NCI-H82 treated with DMSO at 0.1 percent for 48 hours (cell line): ENCODE data around the gene ITGAE.
"Not testable (repeated sequence)": the region's sequence is repeated elsewhere in the genome, so short reads cannot be mapped to it uniquely, and the experiment has no call there.

Experiments used
- DNase-seq: peaks from one replicate; lab custom pipeline; 2025; ENCODE audit not compliant: unreplicated experiment; lab: John Stamatoyannopoulos, UW

ITGAE gene

DNA sequence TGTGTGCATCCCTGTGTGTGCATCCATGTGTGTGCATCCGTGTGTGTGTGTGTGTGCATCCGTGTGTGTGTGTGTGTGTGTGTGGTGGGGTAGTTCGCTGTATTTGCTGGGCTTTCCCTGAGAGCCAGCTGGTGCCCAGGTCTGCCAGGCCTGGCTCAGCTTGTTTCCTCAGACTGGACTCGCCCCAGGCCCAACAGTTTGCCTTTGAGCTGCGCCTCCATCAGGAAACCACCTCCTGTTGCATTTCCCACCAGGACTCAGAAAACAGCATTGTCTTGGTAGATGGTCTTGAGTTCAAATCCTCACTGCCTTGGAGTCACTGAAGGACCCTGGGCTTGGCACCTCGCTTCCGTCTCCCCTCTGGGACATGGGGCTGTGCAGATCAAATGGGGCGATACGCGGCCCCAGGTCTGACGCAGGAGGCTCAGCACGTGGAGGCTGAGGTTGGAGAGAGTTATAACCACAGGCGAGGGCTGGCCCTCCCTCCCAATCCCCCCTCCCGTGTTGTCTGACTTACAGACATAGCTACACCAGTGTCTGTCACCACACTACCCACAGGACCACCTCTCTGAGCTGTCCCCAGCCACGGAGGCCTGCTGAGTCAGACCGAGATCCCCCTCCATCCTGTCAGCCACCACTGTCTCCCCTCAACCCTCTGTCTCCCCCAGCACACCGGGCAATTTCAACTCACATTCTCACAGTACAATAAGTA, 4.7 kb downstream of the ITGAE start:
- DNase-seq, result no peak

DNA sequence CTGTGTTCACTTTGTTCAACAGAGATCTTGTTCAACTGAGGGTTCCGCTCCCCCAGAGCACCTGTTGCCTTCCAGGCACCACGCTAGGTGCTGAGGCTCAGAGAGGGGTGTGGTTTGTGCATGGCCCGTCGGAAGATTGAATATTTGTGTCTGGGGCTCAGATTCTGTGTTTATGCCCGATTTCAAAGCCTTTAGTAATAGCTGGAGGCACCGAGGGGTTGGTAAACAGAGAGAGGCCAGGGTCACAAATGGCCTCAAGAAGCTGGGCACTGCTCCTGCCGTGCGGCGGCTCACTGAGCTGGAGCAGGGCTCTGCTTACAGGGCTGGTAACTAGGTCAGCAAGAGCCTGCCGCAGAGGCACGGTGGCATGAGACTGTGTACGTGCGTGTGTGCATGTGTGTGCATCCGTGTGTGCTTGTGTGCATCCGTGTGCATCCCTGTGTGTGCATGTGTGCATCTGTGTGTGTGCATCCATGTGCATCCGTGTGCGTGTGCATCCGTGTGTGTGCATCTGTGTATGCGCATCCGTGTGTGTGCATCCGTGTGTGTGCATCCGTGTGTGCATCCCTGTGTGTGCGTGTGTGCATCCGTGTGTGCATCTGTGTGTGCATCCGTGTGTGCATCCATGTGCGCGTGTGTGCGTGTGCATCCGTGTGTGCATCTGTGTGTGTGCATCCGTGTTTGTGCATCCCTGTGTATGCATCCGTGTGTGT, 5.4 kb downstream of the ITGAE start:
- DNase-seq, result no peak

DNA sequence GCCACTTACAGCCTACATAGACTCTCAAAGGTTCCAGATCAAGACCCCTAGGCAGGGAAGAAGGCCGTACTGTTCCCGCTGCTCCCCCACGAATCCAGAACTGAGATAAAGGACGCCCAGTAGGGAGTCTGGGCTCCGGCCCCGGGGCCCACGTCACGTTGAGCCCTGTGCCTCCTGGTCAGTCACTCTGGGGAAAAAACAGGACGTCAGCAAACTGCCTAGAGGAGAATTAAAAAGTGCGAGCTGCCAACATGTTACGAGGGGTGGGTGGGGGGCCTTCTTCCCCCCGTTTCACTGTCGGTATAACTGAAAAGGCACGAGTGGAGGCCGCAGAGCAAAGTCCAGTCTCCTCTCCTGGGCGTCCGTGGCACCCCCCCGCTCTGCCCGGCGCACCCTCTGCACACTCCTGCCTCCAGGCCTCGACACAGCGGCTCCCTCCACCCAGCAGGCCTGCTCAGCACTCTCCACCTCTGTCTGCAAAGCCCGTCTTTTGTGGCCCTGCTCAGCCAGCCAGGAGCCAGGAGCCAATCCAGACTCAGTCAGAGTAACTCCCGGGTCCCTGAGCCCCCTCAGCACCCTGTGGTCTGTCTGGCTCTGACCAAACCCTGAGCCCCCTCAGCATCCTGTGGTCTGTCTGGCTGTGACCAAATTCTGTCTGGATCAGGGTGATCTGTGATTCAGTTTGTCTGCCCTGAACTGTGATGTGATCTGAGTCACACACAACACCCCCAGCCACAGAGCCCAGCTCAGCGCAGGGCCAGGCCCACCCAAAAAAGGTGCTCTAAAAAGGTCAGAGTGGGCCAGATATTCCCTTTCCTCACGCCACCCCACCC, 6.2 kb downstream of the ITGAE start:
- DNase-seq, result no peak

DNA sequence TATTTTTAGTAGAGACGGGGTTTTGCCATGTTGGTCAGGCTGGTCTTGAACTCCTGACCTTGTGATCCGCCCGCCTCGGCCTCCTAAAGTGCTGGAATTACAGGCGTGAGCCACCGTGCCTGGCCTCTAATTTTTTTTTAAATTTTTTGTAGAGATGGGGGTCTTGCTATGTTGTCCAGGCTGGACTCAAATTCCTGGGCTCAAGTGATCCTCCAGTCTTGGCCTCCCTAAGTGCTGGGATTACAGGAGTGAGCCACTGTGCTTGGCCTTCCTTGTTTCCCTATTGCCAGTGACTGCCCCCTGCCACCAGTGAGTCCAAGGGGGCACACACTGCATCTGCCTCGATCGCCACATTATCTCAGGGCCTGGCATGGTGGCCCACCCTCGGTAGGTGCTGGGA, 6.8 kb downstream of the ITGAE start:
- not testable (repeated sequence) for DNase-seq

DNA sequence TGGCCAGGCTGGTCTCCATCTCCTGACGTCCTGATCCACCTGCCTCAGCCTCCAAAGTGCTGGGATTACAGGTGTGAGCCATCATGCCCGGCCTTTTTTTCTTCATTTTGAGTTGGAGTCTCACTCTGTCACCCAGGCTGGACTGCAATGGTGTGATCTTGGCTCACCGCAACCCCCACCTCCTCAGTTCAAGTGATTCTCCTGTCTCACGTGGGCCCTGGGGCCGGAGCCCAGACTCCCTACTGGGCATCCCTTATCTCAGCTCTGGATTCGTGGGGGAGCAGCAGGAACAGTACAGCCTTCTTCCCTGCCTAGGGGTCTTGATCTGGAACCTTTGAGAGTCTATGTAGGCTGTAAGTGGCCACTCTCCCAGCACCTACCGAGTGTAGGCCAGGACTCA, 7.7 kb downstream of the ITGAE start:
- DNase-seq, result not testable (repeated sequence)

DNA sequence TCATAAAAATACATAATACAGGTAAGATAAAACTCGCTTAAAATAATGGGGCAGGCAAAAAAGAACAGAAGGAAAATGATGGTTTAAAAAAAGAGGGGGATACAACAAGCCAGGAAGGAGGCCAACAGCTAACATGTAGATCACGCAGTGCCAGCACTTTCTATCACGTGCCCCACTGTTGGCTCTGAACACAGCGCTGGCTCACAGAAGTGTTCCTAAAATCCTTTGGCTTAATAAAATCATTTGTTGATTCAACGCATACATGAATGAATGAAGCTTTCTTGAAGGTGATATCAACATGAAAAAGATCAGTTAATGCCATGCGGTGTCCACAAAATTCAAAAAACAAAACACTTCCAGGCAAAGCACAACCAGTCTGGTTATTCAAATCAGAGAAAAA, 8.5 kb downstream of the ITGAE start:
- DNase-seq, result no peak

DNA sequence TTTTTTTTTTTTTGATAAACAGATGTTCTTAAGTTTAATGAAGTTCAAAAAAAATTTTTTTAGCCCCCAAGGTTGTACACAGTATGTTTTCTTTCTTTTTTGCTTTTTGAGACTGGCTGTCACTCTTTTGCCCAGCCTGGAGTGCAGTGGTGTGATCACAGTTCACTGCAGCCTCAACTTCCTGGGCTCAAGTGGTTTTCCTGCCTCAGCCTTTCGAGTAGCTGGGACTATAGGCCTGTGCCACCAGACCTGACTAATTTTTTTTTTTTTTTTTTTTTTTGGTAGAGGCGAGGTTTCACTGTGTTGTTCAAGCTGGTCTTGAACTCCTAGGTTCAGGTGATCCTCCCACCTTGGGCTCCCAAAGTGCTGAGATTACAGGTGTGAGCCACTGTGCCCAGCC, 12.8 kb downstream of the ITGAE start:
- no peak for DNase-seq

DNA sequence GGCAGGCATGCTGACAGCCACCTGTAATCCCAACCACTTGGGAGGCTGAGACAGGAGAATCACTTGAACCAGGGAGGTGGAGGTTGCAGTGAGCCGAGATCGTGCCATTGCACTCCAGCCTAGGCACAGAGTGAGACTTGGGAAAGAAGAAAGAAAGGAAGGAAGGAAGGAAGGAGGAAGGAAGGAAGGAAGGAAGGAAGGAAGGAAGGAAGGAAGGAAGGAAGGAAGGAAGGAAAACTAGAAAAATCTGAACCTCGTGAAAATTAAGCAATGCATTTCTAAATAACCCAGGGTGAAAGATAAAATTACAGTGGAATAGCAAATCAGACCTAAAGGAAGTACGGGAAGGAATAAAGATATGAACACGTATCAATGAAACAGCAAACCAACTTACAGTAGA, 15.7 kb downstream of the ITGAE start:
- not testable (repeated sequence) for DNase-seq

DNA sequence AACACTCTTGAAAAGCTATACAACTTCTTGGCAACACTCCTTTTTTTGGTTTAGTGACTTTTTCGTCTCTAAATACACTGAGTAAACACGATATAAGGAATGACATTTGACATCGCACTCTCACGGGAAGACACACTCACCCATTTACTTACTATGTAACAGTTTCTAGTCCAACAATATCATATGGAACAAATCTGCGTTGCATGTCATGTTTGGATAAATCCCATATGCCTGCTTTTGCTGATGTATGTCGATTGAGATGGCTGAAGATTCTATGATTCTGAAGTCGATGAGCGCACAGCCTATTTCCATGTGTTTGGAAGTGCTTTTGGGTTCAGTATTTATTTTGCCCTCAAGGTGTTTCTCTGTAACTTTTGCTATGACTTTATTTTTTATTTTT, 18.2 kb downstream of the ITGAE start:
- no peak for DNase-seq

DNA sequence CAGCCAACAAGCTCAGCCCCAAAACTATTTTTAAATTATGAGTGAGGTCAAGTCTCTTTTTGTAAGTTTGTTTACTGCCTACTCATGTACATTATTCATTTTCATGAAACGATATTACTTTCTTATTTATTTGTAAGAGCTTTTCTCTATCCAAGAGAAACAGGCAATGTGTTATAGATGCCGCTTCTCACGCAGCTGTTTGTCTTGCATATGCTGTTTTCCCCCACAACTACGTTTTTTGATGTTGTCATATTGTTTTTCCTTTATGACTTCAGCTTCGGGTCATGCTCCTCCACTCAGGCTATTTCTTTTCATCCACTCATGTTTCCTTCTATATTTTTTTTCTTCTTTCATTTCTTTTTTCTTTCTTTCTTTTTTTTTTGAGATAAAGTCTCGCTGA, 20.0 kb downstream of the ITGAE start:
- no peak for DNase-seq

DNA sequence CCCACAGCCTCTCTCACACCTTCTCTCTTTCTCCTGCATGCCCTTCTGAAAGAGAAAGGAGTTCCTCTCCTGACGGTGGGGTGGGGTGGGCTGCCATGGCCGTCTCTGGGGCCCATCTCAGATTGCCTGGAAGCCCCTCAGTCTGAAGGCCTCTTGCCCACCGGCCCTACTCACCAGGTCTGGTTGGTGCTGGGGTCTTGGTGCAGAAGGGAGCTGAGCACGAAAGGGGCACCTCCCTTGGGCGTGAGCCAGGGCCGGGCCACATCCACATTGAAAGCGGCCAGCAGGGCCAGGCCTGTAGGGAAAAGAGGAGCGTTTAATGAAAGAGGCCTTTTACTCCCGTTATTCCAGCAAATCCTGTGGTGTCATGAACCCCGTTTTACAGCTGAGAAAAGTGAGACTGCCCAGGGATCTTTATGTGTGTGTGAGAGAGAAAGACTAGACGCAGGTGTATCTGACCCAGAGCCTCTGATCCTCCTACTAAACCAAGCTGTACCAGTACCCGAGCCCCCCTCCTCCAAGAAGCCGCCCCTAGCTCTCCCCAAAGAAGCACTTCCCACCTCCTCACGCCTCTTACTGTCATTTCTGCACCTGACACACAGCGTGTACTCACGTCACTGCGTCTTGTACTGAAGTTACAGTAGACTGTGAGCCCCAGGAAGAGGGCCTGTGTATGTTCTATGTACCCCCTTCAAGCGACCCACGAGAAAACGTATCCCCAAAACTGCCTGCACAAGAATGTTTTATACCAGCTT, 23.4 kb downstream of the ITGAE start:
- DNase-seq, result no peak

DNA sequence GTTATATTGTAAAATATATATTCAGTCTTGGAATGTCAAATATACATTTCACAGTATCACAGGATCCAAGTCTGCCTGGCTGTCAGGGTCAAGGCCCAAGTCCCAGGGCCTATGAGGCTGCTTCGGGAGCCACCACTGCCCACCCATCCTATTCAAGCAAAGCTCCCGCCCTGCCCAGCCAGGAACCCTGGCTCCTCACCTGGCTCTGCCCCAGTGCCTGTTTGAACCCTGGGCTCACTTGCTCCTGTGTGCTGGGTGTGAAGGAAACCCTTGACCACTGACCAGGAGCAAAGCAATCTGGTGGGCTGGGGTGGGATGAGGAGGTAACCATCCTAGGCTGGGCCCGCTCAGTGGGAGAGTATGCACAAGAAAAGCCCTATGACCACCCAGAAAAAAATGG, 27.0 kb downstream of the ITGAE start:
- DNase-seq, result no peak

DNA sequence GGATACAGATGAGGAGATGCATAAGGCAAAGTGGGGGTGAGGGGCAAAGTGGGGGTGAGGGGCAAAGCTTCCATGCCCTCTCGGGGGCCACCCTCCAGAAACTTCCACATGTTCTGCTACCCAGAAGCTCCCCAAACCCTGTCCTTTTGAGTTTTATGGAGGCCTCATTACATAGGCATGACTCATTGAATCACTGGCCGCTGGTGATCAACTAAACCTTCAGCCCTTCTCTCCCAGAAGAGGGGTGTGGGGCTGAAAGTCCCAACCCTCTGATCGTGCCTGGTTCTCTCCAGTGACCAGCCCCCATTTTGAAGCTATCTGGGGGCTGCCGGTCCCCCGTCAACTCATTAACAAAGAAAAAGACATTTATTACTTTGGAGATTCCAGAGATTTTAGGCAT, 27.5 kb downstream of the ITGAE start:
- no peak for DNase-seq

DNA sequence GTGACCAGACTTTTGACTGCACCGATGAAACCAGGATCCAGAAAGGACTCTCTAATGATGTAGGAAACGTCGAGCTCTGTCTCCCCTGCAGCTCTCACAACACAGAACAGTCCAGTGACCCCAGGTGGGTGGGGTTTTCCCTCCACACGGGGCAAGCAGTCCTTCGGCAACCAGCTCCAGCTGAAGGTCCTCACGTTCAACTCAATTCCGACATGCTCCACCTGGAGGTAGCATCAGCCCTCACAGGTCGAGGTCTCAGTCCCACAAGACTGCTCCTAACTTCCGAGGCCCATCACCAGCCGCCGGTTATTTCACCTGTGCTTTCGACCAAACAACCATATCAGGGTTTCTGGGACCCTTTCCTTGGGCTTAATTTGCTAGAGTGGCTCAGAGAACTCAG, 28.2 kb downstream of the ITGAE start:
- DNase-seq, result no peak

DNA sequence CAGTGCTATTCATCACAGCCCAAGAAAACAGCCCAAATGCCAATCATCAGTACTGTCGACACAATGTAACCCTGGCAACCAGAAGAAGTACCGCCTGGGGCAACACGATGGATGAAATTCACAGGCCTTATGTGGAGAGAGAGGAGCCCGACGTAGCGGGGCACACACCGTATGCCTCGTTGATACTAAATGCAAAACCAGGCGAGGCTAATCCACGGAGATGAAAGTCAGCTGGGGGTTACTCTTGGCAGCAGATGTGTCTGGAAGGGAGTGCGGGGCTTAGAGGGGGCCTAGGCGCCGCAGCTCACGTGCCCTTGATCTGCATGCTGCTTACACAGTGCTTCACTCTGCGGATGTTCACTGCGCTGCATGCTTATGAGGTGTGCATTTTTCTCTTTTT, 29.8 kb downstream of the ITGAE start:
- DNase-seq, result peak; percentile 84

DNA sequence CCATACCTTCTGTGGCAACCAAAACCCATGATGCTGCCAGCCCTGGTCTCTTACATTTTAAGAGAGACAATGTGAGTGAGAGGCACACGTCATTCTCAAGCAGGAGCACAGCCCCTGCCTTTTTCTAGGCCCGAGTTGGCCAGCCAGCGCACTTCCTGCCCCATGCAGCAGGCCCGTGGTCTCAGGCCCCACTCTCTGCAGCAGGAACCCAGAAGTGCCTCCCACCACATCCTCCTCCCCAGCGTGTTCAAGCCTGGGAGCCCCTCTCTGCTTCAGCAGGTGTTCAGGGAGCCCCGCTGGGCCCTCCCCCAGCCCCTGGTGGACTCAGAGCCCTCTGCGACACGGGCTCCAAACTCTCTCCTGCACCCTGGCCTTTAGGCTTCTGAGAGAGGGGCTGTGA, 30.5 kb downstream of the ITGAE start:
- DNase-seq, result no peak

DNA sequence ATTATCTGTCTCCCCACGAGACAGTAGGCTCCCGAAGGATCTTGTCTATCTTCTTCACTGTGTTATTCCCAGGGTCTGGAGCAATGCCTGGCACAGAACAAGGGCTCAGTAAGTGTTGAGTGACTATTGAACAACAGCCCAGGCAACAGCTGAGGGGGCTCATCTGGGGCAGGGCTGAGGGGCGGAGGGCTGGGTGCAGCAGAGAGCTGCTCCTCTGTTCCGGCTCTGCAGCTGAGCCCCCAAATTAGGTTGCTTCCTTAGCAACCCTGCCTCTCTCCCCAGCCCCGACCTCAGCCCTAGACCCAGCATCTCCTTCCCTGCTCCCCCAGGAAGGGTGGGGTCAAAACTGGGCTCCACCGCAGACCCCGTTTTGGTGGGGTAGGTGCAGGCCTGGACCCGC, 32.2 kb downstream of the ITGAE start:
- no peak for DNase-seq

DNA sequence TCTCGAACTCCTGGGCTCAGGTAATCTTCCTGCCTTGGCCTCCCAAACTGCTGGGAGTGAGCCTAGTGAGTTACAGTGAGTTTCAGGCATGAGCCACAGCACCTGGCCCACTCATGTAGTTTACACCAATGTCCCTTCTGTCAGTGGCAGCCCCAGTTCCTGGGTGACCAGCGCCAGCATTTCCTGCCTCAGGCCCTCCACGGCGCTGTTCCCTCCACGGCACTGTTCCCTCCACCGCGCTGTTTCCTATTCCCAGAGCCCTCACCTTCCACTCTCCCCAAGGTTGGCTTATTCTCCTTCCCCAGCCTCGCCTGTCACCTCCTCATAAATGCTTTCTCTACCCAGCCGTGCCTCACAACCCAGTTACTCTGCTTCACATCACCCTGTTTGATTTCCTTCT, 32.6 kb downstream of the ITGAE start:
- no peak for DNase-seq

DNA sequence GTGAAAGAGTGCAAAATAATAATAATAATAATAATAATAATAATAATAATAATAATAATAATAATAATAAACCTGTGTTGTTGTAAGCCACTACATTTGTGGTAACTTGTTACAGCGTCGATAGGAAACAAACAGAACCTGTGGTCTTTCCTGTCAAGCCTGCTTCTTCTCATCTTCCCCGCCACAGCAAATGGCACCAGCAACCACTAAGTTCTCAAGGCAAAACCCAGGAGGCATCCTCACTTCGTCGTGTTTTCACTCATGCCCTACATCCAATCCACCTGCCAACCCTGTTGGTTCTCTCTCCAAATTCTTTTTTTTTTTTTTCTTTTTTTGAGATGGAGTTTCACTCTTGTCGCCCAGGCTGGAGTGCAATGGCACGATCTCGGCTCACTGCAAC, 34.2 kb downstream of the ITGAE start:
- DNase-seq, result no peak

DNA sequence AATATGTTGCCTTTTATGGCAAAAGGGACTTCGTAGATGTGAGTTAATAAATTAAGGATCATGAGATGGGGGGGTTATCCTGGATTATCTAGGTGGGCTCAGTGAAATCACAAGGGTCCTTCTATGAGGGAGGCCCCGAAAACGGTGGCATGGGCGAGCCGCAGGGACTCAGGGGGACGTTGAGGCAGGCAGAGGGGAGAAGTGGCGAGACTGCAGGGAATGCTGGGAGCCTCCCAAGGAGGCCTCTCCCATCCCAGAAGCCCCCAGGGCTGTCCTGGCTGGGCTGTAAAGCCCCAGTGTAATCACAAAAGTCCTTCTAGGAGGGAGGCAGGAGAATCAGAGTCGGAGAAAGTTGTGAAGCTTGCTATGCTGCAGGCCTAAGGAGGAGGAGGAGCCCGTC, 35.0 kb downstream of the ITGAE start:
- no peak for DNase-seq

DNA sequence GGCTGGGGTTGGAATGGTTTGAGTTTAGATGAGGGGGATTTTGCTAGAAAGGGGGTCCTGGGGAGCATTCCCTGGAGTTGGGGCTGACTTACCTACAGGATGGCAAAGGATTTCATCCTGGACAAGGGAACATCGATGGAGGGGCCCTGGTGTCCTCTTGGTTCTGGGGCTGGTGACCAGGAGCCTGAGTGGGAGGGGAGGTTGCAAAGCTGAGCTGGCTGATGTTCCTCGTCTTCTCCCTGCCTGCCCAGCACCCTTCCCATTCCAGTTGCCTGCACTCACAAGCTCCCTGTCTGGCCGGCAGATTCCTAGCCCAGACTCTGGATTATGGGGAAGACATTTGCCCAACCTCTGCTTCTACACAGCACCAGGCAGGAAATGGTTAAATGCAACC, 37.2 kb downstream of the ITGAE start:
- DNase-seq, result no peak
